Esophagus muscularis mucosa (tissue), 4 donors: ENCODE measurements around the gene ZNF618. TPM values are rescaled to one million over a fixed set of nuclear protein-coding genes. Genes with fewer than 3 reads are reported as not detected.

Source experiments
- DNase-seq: peaks from one replicate; pipeline ENCODE4 v3.0.0-alpha.2; 2017; ENCODE audit errors: extremely low spot score
- H3K27ac ChIP-seq, 4 donors: fragments of 200-600 bp; sonication (generic); replicated peaks in 1 of 4; 1 replicate in 3 of 4; 2 replicates in 1 of 4; pipeline ENCODE4 v1.5.1; 2016 to 2019; ENCODE audit warnings: mild to moderate bottlenecking in 1 of 4
- H3K27me3 ChIP-seq, 4 donors: fragments of 200-600 bp; sonication (generic); one replicate each; pipeline versions ENCODE4 v1.5.1 to v1.6.0; 2016 to 2019
- H3K36me3 ChIP-seq, 4 donors: fragments of 200-600 bp; sonication (generic); one replicate each; pipeline ENCODE4 v1.5.1; 2016 to 2019
- H3K4me1 ChIP-seq, 4 donors: fragments of 200-600 bp; sonication (generic); one replicate each; pipeline ENCODE4 v1.5.1; 2016 to 2019
- H3K4me3 ChIP-seq, 4 donors: fragments of 200-600 bp; sonication (generic); 1 replicate in 2 of 4; 2 replicates in 2 of 4; pipeline ENCODE4 v1.5.1; 2016 to 2019; ENCODE audit warnings: mild to moderate bottlenecking in 4 of 4, moderate library complexity in 1 of 4
- H3K9me3 ChIP-seq, 4 donors: fragments of 200-600 bp; sonication (generic); 1 replicate in 3 of 4; 2 replicates in 1 of 4; pipeline ENCODE4 v1.5.1; 2016 to 2019
- EP300 ChIP-seq: sonication (generic); formaldehyde crosslinking; IDR thresholded peaks from one replicate; pipeline ENCODE4 v1.6.1; 2017; ENCODE audit warnings: antibody characterized with exemption
- POLR2A ChIP-seq: fragments of 450-650 bp; IDR thresholded peaks from one replicate; pipeline ENCODE4 v1.6.1; 2017; ENCODE audit warnings: antibody characterized with exemption, moderate library complexity, mild to moderate bottlenecking, low read depth
- POLR2AphosphoS5 ChIP-seq, 2 donors: sonication (generic); formaldehyde crosslinking; IDR thresholded peaks; one replicate each; pipeline ENCODE4 v1.6.1; 2017; ENCODE audit warnings: antibody characterized with exemption in 2 of 2
- WGBS: methylation state at CpG from one replicate; pipeline ENCODE4 v1.1.5; 2018; 5-methylcytosine and 5-hydroxymethylcytosine counted together
- intact Hi-C: fragments of 100-400 bp; cut with DNase I; formaldehyde crosslinking; loops from one replicate; pipeline ENCODE4 v1.15.1; 2023
- total RNA-seq, 4 donors: library from RNA; depleted of rRNA; stranded (reverse); fragments of >200 nt; gene quantifications; one replicate each; pipeline versions ENCODE4 v1.1.0 to v1.2.1, GENCODE V29; 2016
- TF ChIP-seq, protein P1 (sequence below), 3 experiments: fragments of 200-600 bp in 2 of 3; fragments of 450-650 bp in 1 of 3; sonication (generic) in 2 of 3; IDR thresholded peaks; one replicate each; pipeline ENCODE4 v1.5.1; 2017 to 2019; ENCODE audit warnings: antibody characterized with exemption in 3 of 3, mild to moderate bottlenecking in 2 of 3, moderate library complexity in 1 of 3

Gene ZNF618
- total RNA-seq, 4 donors from 2014 or later, result 1.2 to 4.5 (median 2.6) TPM

DNA sequence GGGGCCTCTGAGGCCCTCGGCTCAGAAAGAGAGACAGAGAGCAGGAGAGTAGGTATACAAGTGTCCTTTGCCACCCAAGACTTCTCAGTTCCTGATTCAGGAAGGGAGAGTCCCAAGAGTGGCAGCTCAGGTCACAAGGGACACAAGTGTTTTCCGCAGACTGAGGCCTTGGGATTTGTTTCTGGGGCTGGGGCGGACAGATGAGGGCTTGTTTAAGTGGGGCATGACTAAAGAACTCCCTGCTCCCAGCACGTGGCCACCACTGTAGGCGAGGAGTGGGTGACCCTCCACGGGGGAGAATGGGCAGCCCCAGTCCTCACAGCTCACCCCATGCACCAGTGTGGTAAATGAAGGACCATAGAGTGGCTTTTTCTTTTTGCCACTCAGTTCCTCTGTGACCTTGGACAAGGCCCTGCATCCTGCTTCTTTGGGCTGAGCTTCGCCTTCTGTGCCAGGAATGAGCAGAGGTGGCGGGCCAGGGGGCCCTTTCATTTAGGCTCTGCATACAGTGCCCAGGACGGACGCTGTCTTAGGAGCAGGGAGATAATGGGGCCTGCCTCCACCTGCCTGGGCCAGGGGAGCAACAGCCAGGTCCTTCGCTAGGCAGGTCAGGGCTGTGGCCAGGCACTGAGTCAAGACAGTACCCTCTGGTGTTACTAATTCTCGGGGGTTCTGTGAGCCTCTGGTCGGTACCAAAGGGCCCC lies 151.2 kb downstream of the ZNF618 start:
- intact Hi-C loops, result no loop called here
- Histone ChIP-seq H3K27me3 (no peaks in the 10 kb centered on the region), H3K27ac (no peak overlapping the region), H3K4me1 (no peaks in the 10 kb centered on the region), H3K9me3 (peaks cover 0 to 18% (median 15%) of the 10 kb centered on the region in 4 donors), H3K4me3 (no peak overlapping the region), H3K36me3 (peaks cover 4 to 28% (median 10%) of the 10 kb centered on the region in 4 donors)
- 90% methylated on average over 12 of the region's 13 CpGs for WGBS
- TF ChIP-seq EP300 (no peak), POLR2AphosphoS5 (IDR thresholded peaks at IDR 0.05) (no peak), POLR2A (no peak)
- TF ChIP-seq, protein P1, sequence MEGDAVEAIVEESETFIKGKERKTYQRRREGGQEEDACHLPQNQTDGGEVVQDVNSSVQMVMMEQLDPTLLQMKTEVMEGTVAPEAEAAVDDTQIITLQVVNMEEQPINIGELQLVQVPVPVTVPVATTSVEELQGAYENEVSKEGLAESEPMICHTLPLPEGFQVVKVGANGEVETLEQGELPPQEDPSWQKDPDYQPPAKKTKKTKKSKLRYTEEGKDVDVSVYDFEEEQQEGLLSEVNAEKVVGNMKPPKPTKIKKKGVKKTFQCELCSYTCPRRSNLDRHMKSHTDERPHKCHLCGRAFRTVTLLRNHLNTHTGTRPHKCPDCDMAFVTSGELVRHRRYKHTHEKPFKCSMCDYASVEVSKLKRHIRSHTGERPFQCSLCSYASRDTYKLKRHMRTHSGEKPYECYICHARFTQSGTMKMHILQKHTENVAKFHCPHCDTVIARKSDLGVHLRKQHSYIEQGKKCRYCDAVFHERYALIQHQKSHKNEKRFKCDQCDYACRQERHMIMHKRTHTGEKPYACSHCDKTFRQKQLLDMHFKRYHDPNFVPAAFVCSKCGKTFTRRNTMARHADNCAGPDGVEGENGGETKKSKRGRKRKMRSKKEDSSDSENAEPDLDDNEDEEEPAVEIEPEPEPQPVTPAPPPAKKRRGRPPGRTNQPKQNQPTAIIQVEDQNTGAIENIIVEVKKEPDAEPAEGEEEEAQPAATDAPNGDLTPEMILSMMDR (IDR thresholded peaks at IDR 0.05), result no peak
- DNase-seq, result peak; percentile 90

DNA sequence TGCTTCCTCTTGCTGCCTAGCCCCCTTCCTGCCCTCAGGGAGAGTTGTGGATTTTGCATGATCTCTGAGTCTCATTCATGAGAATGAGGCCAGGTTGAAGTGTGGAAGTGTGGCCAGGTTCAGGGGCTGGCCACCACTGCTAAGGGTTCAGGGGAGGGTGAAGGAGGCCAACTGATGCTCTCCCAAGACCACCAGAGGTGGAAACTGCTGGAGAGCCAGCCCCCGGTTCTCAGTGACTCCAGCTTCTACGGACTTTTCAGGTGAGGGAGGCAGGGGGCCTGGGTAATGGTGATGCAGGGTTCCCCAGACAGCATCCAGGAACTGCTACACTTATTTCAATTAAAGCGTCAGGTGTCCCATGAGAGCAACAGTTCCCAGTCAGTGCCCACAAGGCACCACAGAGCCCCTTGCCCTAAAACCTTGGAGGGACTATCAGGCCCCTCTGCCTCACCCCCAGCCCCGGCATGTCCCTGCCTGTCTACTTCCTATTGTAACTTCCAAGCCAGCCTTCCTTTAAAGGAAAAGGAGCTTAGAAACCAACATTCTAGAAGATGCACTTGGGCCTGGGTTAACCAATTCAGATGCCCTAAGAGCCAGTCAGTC lies 151.9 kb downstream of the ZNF618 start:
- intact Hi-C loops, result no loop called here
- H3K4me1 ChIP-seq, result no peaks in the 10 kb centered on the region
- H3K27ac ChIP-seq, result no peak overlapping the region
- H3K36me3 ChIP-seq, result peaks cover 4 to 34% (median 10%) of the 10 kb centered on the region in 4 donors
- WGBS, result 93% methylated on average over 4 of the region's 4 CpGs
- TF ChIP-seq EP300, result no peak
- TF ChIP-seq POLR2A, result no peak
- TF ChIP-seq, protein P1 (IDR thresholded peaks at IDR 0.05), result no peak
- TF ChIP-seq POLR2AphosphoS5 (IDR thresholded peaks at IDR 0.05), result no peak
- DNase-seq, result peak; percentile 81
- H3K4me3 ChIP-seq, result no peak overlapping the region
- H3K27me3 ChIP-seq, result no peaks in the 10 kb centered on the region
- peaks cover 0 to 12% (median 8%) of the 10 kb centered on the region in 4 donors for H3K9me3 ChIP-seq

DNA sequence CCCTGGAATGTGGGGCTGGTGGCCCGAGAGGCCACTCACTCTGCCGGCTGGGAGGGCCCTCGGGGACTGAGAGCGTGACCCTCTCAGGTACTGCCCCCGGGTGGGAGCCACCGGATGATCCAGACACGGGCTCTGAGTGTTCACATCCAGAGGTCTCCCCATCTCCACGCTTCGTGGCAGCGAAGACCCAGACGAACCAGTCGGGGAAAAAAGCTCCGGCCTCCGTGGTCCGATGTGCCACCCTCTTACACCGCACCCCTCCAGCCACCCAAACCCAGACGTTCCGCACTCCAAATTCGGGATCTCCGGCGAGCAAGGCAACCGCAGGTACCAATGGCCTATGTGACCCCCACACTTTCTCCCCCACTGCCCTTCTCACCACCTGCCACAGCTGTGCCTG lies 152.5 kb downstream of the ZNF618 start:
- intact Hi-C loops, result no loop called here
- Histone ChIP-seq H3K36me3 (peaks cover 4 to 36% (median 10%) of the 10 kb centered on the region in 4 donors), H3K27me3 (no peaks in the 10 kb centered on the region), H3K4me1 (no peaks in the 10 kb centered on the region), H3K27ac (no peak overlapping the region), H3K9me3 (peaks cover 0 to 5% (median 2%) of the 10 kb centered on the region in 4 donors), H3K4me3 (no peak overlapping the region)
- no peak for TF ChIP-seq EP300
- TF ChIP-seq POLR2AphosphoS5 (IDR thresholded peaks at IDR 0.05), result no peak
- TF ChIP-seq, protein P1 (IDR thresholded peaks at IDR 0.05), result no peak
- TF ChIP-seq POLR2A, result no peak
- DNase-seq, result peak; percentile 77
- 96% methylated on average over 20 of the region's 22 CpGs for WGBS

DNA sequence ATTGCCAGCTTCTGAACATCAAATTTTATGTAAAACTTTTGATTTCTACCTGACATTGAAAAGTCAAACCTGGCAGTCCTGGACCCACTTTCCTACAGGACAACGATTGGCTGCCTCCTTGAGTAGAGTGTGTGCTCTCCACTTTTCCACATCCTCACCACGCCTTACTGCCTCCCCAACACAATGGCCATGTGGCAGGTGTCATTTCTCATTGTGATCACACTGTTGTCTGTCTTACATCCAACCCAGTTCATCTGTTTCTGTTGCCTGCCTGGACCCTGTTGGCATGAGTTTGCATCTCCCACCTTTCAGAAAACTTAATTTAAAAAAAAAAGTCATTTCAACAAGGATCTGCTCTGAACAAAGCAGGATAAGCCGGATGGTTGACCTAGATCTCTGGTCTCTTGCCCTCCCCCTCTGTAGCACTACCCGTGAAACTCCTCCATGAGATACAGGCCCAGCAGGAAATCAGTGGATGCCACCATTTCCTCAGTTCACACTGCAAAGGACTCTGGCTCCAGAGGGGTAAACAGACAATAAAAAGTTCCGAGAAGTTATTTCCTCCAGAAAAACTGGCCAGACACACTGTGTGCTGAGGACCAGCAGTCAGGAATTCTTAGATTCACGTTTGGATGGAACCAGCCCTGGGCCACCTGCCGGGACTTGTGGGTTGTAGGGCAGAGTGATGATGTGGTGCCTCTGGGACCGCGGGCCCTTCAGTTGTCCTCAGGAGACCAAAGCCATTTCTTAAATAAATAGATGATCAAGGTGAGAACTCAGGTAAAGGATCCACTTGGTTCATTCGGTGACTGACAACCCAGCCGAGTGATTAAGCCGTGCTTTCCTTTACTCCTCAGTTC lies 153.4 kb downstream of the ZNF618 start:
- H3K9me3 ChIP-seq, result peaks cover 0 to under 1% (median 0%) of the 10 kb centered on the region in 4 donors
- TF ChIP-seq POLR2AphosphoS5 (IDR thresholded peaks at IDR 0.05) (no peak), POLR2A (no peak), EP300 (no peak)
- TF ChIP-seq, protein P1 (IDR thresholded peaks at IDR 0.05), result no peak
- H3K27me3 ChIP-seq, result no peaks in the 10 kb centered on the region
- no peaks in the 10 kb centered on the region for H3K4me1 ChIP-seq
- peaks cover 4 to 39% (median 12%) of the 10 kb centered on the region in 4 donors for H3K36me3 ChIP-seq
- 89% methylated on average over 12 of the region's 12 CpGs for WGBS
- intact Hi-C loops, result no loop called here
- DNase-seq, result peak; percentile 82
- H3K27ac ChIP-seq, result no peak overlapping the region
- no peak overlapping the region for H3K4me3 ChIP-seq
